ENCODE results near the gene HNF1B.

Gene HNF1B

DNA sequence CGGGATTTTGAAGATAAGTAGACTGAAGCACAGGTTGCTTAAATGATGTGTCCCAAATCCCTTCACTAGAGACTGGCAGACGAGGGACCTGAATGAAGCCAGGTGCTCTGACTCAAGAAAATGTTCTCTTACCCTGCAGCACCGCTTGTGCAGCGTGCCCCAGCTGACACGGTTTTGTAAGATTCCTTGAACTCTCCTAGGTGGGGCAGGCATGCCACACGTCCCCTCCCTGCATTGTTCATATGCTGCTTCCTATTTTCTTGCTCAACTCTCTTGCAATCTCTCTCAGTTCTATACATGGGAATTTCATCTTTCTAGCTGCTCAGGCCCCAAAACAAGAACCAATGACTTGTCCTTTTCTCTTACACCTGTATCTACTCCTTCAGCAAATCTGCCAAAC is 22.1 kb upstream of the HNF1B start:
- POLR2A ChIA-PET: no interaction called here

DNA sequence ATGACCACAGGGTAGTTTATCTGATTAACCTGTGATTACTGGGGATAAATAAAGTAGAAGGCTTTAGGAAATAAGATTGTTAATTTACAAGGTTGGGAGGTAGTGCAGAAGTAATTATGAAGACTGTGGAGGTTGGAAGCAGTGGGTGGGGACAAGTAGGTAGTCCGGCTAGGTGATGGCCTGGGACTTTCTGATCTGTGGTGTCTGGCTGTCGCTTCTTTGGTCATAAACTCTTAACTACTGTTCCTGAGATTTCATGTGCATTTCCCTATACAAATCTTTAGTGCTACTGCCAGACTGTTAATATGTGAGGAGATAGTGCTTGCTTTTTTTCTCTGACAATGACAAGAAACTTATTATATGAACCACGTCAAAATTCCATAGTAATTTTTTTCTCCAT is 19.5 kb upstream of the HNF1B start:
- TF ChIP-seq HDGF (IDR thresholded peaks at IDR 0.05; ENCODE audit: borderline replicate concordance): no peak
- no peak for TF ChIP-seq ELF4 (IDR thresholded peaks at IDR 0.05)
- no peak for TF ChIP-seq FOXM1 (IDR thresholded peaks at IDR 0.05; ENCODE audit: borderline replicate concordance)
- TF ChIP-seq FOXA1 (IDR thresholded peaks at IDR 0.05): no peak
- TF ChIP-seq FOXK2 (IDR thresholded peaks at IDR 0.05): no peak
- TF ChIP-seq CTBP1 (IDR thresholded peaks at IDR 0.05; ENCODE audit: borderline replicate concordance): no peak
- CTCF ChIA-PET: no interaction called here
- POLR2A ChIA-PET: no interaction called here
- DNase-seq (ENCODE audit: extremely low spot score): no peak

More for the DNA sequence above, 22.1 kb upstream of the HNF1B start:
- CTCF ChIA-PET: no interaction called here
- no peak for TF ChIP-seq BHLHE40 (IDR thresholded peaks at IDR 0.05; ENCODE audit: borderline replicate concordance)
- TF ChIP-seq FOXM1 (IDR thresholded peaks at IDR 0.05; ENCODE audit: borderline replicate concordance): no peak
- no peak for TF ChIP-seq ZNF384 (IDR thresholded peaks at IDR 0.05)
- no peak for TF ChIP-seq ARNT (IDR thresholded peaks at IDR 0.05)
- no peak for TF ChIP-seq SUZ12 (IDR thresholded peaks at IDR 0.05)
- no peak for TF ChIP-seq L3MBTL2 (conservative IDR thresholded peaks at IDR 0.05)
- no peak for TF ChIP-seq HDGF (IDR thresholded peaks at IDR 0.05; ENCODE audit: borderline replicate concordance)
- TF ChIP-seq LEF1 (IDR thresholded peaks at IDR 0.05; ENCODE audit: borderline replicate concordance): no peak
- no peak for TF ChIP-seq SP1 (IDR thresholded peaks at IDR 0.05)
- no peak for TF ChIP-seq TARDBP (IDR thresholded peaks at IDR 0.05)
- no peak for TF ChIP-seq NFRKB (IDR thresholded peaks at IDR 0.05)
- TF ChIP-seq FOXK2 (IDR thresholded peaks at IDR 0.05): no peak
- TF ChIP-seq, protein P1, sequence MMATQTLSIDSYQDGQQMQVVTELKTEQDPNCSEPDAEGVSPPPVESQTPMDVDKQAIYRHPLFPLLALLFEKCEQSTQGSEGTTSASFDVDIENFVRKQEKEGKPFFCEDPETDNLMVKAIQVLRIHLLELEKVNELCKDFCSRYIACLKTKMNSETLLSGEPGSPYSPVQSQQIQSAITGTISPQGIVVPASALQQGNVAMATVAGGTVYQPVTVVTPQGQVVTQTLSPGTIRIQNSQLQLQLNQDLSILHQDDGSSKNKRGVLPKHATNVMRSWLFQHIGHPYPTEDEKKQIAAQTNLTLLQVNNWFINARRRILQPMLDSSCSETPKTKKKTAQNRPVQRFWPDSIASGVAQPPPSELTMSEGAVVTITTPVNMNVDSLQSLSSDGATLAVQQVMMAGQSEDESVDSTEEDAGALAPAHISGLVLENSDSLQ (IDR thresholded peaks at IDR 0.05): no peak
- TF ChIP-seq ELF4 (IDR thresholded peaks at IDR 0.05): no peak
- no peak for TF ChIP-seq CTBP1 (IDR thresholded peaks at IDR 0.05; ENCODE audit: borderline replicate concordance)
- DNase-seq (ENCODE audit: extremely low spot score): no peak

DNA sequence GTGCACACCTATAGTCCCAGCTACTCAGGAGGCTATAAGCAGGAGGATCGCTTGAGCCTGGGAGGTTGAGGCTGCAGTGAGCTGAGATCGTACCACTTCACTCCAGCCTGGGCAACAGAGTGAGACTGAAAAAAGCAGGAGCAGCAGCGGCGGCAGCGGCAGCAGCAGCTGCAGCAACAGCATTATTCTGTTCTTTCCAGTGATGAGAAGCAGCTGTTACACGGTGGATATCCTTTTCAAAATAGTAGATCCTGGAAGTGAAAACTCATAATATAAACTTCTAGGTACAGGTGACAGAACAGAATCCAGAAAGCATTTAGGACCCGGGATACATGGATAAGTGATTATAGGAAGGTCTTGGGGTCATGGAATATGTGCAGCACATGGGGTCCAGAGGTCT is 17.8 kb upstream of the HNF1B start:
- no peak for TF ChIP-seq LEF1 (IDR thresholded peaks at IDR 0.05; ENCODE audit: borderline replicate concordance)
- TF ChIP-seq L3MBTL2 (conservative IDR thresholded peaks at IDR 0.05): no peak
- TF ChIP-seq SP1 (IDR thresholded peaks at IDR 0.05): no peak
- TF ChIP-seq, protein P1 (IDR thresholded peaks at IDR 0.05): no peak
- TF ChIP-seq HDGF (IDR thresholded peaks at IDR 0.05; ENCODE audit: borderline replicate concordance): no peak
- no peak for TF ChIP-seq FOXM1 (IDR thresholded peaks at IDR 0.05; ENCODE audit: borderline replicate concordance)
- TF ChIP-seq FOXK2 (IDR thresholded peaks at IDR 0.05): no peak
- no peak for TF ChIP-seq NFRKB (IDR thresholded peaks at IDR 0.05)
- TF ChIP-seq FOXA1 (IDR thresholded peaks at IDR 0.05): no peak
- TF ChIP-seq BHLHE40 (IDR thresholded peaks at IDR 0.05; ENCODE audit: borderline replicate concordance): no peak
- no peak for TF ChIP-seq CTBP1 (IDR thresholded peaks at IDR 0.05; ENCODE audit: borderline replicate concordance)
- ChIA-PET CTCF (no interaction called here), POLR2A (no interaction called here)
- no peak for DNase-seq (ENCODE audit: extremely low spot score)

DNA sequence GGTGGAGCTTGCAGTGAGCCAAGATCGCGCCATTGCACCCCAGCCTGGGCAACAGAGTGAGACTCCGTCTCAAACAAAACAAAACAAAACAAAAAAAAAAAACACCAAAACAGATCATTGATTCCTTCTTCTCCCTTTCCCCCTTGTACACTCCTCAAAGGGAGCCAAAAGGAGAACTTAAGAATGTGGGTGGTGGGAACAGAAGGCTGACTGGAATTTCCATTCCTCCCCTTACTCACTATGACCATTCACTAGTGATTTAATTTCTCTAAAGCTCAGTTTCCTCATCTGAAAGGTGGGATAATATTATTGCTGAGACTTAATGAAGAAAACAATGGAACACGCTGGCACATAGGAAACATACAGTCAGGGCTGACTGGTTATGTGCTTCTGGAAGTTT is 17.1 kb upstream of the HNF1B start:
- TF ChIP-seq LEF1 (IDR thresholded peaks at IDR 0.05; ENCODE audit: borderline replicate concordance): no peak
- TF ChIP-seq CTBP1 (IDR thresholded peaks at IDR 0.05; ENCODE audit: borderline replicate concordance): no peak
- TF ChIP-seq ARNT (IDR thresholded peaks at IDR 0.05): no peak
- TF ChIP-seq SP1 (IDR thresholded peaks at IDR 0.05): no peak
- no peak for TF ChIP-seq TARDBP (IDR thresholded peaks at IDR 0.05)
- TF ChIP-seq FOXK2 (IDR thresholded peaks at IDR 0.05): no peak
- no peak for TF ChIP-seq ELF4 (IDR thresholded peaks at IDR 0.05)
- TF ChIP-seq FOXM1 (IDR thresholded peaks at IDR 0.05; ENCODE audit: borderline replicate concordance): no peak
- TF ChIP-seq, protein P1 (IDR thresholded peaks at IDR 0.05): no peak
- TF ChIP-seq NFRKB (IDR thresholded peaks at IDR 0.05): no peak
- TF ChIP-seq ZNF384 (IDR thresholded peaks at IDR 0.05): no peak
- no peak for TF ChIP-seq FOXA1 (IDR thresholded peaks at IDR 0.05)
- no peak for TF ChIP-seq HDGF (IDR thresholded peaks at IDR 0.05; ENCODE audit: borderline replicate concordance)
- TF ChIP-seq SUZ12 (IDR thresholded peaks at IDR 0.05): no peak
- no peak for TF ChIP-seq L3MBTL2 (conservative IDR thresholded peaks at IDR 0.05)
- no peak for TF ChIP-seq BHLHE40 (IDR thresholded peaks at IDR 0.05; ENCODE audit: borderline replicate concordance)
- ChIA-PET POLR2A (no interaction called here), CTCF (no interaction called here)
- no peak for DNase-seq (ENCODE audit: extremely low spot score)

DNA sequence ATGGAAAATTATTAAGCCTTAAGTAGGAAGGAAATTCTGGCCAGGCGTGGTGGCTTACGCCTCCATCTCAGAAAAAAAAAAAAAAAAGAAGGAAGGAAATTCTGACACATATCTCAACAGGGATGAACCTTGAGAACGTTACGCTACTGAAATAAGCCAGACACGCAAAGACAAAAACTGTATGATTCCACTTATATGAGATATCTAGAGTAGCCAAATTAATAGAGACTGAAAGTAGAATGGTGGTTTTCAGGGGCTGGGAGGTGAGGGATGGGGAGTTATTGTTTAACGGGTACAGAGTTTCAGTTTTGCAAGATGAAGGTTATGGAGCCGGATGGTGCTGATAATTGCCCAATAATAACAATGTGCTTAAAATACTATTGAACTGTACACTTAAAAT is 16.2 kb upstream of the HNF1B start:
- DNase-seq (ENCODE audit: extremely low spot score): no peak
- ChIA-PET POLR2A (no interaction called here), CTCF (no interaction called here)
- no peak for TF ChIP-seq ELF4 (IDR thresholded peaks at IDR 0.05)
- TF ChIP-seq CTBP1 (IDR thresholded peaks at IDR 0.05; ENCODE audit: borderline replicate concordance): no peak
- TF ChIP-seq TARDBP (IDR thresholded peaks at IDR 0.05): no peak
- no peak for TF ChIP-seq FOXM1 (IDR thresholded peaks at IDR 0.05; ENCODE audit: borderline replicate concordance)
- TF ChIP-seq, protein P1 (IDR thresholded peaks at IDR 0.05): no peak
- TF ChIP-seq HDGF (IDR thresholded peaks at IDR 0.05; ENCODE audit: borderline replicate concordance): no peak
- no peak for TF ChIP-seq ARNT (IDR thresholded peaks at IDR 0.05)
- TF ChIP-seq FOXK2 (IDR thresholded peaks at IDR 0.05): no peak
- TF ChIP-seq FOXA1 (IDR thresholded peaks at IDR 0.05): no peak

Measured in HEK293T (cell line).